ENCODE data around the gene GYPE.
"Not testable (repeated sequence)": the region's sequence is repeated elsewhere in the genome, so short reads cannot be mapped to it uniquely, and the experiment has no call there.

The GYPE gene

DNA sequence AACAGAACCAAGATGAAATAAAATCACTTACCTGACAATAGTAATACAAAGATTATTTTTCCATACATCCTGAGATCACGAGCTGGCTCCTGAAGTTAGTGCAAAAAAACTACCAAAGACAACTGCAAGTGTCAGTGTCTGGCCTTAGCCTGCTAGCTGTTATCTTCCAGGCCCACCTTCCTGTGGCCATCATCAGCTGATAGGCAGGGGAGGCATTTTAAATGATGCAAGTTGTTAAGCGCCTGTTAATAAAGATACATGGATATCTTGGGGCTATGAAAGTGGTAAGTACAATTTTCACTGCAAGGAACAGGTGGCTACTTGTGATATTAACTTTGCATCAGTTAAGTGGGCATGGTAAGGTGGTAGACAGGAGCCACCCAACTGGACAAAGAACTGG, at the start of gene GYPE:
Gene GYPE, minus strand, starts transcription at position 120 of the 400 bp plus-strand sequence. Its CDS starts 52 bp downstream, at position 68.
- not testable (repeated sequence) for DNase-seq (ENCODE audit: low spot score)

DNA sequence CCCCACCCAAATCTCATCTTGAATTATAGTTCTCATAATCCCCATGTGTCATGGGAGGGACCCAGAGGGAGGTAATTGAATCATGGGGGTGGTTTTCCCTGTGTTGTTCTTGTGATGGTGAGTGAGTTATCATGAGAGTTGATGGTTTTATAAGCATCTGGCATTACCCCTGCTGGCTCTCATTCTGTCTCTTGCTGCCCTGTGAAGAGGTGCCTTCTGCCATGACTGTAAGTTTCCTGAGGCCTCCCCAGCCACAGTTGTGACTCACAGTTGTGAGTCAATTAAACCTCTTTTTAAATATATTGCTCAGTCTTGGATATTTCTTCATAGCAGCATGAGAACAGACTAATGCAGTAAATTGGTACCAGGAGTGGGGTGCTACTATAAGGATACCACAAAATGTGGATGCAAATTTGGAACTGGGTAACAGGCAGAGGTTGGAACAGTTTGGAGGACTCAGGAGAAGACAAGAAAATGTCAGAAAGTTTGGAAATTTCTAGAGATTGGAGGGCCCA, 46.2 kb upstream of the GYPE start:
- not testable (repeated sequence) for DNase-seq (ENCODE audit: low spot score)

DNA sequence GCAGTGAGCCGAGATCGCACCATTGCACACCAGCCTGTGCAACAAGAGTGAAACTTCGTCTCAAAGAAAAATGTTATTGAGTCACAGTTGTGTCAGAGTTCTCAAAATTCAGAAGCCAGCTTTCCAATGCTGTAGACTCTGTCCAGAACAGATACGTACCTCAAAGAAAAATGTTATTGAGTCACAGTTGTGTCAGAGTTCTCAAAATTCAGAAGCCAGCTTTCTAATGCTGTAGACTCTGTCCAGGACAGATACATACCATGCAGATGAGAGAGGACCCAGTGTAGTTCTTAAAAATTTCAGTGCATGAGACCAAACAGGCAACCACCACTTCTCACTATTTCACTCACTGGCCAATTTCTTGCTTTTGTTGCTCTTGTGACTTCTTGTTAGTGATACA, 45.6 kb upstream of the GYPE start:
- DNase-seq (ENCODE audit: low spot score): not testable (repeated sequence)

DNA sequence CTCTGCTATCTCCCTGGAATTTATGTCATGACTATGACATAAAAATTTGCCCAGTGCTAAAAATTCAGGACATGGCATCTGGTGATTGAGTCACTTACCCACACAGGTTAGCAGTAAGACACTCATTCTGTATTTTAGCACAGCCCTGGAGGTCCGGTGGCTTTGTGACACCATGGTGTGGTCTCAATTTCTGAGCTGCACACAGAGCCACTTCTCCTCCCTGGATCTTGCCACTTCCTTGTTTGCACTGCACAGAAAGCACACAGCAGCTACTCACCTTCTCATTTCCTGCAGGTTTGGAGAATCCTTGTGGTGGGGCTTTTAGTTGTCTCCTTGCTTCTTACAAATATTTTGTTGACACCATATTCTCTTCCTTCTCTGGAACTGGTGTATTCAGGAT, 44.8 kb upstream of the GYPE start:
- DNase-seq (ENCODE audit: low spot score): not testable (repeated sequence)

DNA sequence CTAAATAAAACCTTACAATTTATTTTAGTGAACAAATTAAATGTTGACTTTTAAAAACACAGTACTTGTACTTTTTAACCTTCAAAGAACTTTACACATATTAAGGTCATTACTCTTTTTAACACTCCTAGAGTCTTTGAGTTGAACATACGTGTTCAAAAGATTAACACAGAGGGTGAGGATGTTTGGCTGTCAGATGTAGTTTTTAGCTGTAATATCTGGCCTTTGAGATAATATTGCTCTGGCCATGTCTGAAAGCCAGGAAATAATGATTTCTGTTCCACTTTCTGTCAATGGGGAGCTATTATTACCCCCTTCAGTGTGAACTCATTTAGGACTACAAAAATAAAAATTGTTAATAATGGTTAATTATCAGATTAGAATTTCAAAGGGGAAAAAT, 42.1 kb upstream of the GYPE start:
- DNase-seq (ENCODE audit: low spot score): not testable (repeated sequence)

DNA sequence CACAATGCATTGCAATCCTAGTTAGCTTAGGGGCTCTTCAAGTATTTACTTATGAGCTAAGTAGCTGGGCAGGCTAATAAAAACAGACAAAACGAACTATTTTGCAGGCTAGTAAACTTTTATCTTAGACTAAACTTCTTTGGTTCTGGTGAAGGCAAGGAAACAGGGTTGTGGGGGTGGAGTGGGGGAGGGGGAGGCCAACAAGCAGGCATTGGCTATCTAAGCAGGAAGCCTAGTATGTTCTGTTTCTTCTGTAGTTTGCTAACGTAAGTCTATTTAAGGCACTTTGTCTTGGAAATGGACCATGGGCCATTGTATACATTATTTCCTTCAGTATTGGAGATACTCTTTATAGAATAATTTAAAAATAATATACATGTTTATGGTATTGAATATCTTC, 35.3 kb upstream of the GYPE start:
- not testable (repeated sequence) for DNase-seq (ENCODE audit: low spot score)

DNA sequence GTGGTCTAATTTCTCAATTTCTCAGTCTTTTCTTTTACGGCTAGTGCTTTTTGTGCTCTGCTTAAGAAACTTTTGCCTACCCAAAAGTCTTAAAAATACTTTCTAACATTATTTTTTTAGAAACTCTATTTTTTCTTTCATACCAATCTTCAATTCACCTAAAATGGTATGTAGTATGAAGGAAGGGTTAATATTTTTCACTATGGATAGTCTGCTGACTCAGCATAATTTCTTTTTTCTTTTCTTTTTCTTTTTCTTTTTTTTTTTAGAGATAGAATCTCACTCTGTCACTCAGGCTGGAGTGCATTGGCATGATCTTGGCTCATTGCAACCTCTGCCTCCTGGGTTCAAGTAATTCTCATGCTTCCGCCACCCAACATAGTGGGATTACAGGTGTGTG, 34.2 kb upstream of the GYPE start:
- DNase-seq (ENCODE audit: low spot score): no peak

DNA sequence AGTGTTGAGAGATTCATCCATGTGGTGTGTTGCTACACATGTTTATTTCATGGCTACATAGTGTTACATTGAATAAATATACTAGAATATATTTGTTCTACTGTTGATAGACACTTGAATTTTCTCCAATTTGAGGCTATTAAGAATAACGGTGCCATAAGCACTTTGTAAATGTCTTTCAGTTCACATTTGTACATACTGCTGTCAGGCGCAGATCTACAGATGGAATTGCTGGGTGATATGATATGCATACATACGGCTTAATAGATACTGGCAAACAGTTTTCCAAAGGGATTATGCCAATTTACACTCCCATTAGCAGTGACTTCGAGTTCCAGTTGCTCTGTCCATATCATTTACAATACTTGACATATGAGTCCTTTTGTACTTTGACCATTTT, 33.5 kb upstream of the GYPE start:
- not testable (repeated sequence) for DNase-seq (ENCODE audit: low spot score)

DNA sequence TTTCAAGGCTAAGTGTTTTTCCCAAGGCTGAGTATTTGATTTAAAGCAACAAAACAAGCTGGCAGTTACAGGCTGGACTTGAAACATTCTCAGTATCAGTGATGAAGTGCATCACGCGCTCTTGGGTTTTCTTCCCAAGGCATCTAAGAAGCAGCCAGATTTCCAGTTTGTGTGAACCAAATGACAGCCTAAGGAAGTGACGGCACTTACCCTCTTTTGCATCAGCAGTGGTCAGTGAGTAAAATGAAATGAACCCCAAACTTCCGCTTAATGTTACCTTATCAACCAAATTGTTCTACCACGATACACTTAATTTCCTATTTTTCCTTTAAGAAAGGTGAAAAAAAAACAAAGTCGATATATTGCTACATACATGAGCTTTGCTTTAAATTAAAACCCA, 15.8 kb upstream of the GYPE start:
- DNase-seq (ENCODE audit: low spot score): no peak

DNA sequence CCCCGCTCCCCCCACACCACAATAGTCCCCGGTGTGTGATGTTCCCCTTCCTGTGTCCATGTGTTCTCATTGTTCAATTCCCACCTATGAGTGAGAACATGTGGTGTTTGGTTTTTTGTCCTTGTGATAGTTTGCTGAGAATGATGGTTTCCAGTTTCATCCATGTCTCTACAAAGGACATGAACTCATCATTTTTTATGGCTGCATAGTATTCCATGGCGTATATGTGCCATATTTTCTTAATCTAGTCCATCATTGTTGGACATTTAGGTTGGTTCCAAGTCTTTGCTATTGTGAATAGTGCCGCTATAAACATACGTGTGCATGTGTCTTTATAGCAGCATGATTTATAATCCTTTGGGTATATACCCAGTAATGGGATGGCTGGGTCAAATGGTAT, 11.1 kb upstream of the GYPE start:
- not testable (repeated sequence) for DNase-seq (ENCODE audit: low spot score)

DNA sequence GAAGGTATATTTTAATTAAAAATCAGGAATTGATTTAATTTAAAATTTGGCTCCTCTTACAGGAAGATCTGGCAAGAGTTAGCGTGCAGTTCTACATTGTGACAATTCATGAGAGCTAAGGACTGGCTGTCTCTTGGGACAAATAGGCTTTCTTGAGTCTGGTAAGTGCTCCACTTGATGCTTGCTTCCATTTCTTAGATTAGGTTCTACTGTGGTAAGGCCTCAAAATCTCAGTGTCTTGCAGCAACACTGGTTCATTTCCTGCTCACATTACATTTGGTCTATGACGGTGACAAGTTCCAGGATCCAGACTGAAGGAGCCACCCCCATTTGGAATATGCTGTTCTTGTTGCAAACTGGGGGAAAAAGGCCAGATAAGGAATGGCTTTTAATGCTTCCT, 7.1 kb upstream of the GYPE start:
- not testable (repeated sequence) for DNase-seq (ENCODE audit: low spot score)

DNA sequence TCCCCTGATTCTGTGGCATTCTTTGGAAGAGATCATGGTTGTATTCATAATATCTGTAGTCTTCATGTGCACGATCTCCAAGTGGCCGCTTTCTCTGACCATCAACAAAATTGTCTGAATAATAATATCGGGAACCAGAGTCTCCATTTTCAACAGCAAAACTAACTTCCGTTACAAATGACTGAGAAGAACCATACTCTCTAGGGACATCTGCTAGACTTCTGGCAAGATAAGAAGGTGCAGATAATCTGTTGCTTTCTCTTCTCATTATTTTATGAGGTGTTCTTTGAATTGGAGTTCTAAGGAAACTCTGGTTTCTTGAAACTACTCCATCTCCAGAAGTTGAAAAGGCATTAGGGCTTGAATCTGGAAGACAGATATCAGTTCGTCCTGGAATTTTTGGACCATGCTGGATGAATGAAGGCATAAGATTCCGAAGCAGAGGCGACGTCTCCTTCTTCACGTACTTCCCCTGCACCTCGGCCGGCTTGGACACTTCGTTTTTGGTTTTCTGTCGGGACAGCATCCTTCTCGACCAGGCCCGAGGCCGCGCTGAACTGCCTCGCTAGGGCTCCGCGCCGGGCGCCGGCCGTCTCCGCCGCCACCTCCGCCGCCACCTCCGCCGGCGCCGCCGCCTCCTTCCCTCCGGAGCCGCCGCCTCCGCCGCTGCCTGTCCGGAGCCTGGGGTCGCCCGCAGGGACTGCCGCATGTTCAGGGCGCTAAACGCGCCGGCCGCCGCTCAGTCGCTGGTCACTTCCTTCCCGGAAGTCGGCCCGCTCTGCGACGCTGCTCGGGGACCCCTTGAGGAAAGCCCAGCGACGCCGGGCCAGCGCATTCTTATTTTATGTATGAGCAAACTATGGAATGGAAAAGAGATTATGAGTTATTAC, 6.4 kb upstream of the GYPE start:
- not testable (repeated sequence) for DNase-seq (ENCODE audit: low spot score)

DNA sequence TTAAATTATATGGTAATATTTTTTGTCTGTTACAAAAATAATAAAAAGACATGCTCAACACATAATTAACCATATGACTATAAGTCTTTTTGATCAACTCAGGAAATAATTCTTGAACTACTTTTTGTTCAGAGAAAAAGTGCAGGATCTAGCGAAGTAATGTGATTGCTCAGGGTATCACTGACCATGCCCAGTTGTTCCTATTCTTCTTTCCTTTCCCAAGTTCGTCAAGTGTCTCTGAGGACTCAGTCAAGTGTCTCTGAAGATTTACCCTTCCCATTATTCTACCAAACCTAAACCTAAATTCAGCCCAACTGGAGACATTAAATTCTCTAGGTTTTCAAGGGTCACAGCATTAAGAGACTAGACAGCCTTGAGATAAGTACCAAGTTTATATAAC, 5.5 kb upstream of the GYPE start:
- DNase-seq (ENCODE audit: low spot score): not testable (repeated sequence)

DNA sequence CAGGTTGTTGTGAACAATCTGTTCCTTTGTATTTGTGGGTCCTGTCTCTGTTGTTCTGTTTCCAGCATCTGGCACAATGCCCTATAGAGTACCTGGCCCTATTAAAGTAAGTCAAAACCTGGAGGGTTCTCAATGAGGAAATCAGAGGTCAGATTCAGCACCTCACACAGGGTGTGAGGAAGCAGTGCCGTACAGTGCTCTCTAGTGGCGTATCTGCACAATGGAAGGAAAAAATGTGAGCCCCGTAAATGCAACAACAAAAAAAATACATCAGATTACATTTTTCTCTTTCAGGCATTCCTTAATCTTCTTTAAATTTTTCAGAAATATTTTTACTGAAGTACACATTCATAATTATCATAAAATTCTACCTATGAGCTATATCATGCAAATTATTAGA, 2.5 kb upstream of the GYPE start:
- DNase-seq (ENCODE audit: low spot score): not testable (repeated sequence)

DNA sequence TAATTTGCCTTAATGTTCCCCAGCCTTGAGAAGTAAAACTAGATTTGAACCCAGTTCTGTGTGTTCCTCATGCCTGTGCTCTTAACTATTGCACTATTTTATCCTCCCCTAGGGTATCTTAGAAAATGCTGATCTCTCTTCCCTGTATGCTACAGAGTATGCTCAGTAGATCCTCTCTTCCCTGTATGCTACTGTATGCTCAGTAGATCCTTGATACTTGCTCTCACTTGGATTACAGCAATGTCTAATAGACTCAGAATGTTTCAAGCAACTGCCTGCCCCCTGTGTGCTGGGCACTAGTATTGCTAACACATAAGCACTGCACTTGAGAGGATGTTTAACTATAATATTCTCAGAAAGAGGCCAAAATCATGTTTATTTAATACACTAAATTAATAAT, 928 bp downstream of the GYPE start:
- DNase-seq (ENCODE audit: low spot score): not testable (repeated sequence)

DNA sequence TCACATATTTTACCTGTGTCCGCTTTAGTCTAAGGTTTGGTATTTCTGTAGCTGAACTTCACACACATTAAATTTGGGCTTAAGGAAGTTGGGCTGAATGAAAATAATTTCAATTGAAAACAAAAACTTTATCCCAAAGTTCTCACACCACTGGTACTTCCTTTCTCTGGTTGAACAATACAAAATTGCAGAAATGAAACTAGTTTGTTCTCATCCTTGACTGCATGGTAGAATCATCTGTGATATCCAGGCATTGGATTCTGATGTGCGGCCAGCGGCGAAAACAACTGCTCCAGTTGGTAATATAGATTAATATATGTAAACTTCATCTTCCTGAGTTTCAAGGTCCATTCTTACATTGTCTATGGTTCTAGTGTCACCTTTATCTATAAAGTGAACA, 15.0 kb downstream of the GYPE start:
- not testable (repeated sequence) for DNase-seq (ENCODE audit: low spot score)

DNA sequence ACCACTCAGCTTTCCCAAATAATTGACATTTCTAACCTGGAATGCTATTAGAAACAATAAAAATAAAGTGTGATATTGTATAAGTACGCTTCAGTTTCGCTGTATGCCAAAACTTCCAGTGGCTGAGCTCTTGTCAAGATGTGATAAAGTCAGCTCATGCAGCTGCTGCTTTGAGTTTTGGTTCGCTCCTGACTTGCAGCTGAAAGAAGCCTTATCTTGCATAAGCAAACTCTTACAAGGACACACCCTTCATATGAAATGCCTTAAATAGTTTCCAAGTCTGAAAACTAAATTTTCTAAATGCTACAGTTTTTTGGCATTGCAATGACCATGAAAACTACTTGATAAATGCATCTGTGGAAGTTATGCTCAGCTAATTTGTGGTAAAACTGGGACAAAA, 17.2 kb downstream of the GYPE start:
- not testable (repeated sequence) for DNase-seq (ENCODE audit: low spot score)

DNA sequence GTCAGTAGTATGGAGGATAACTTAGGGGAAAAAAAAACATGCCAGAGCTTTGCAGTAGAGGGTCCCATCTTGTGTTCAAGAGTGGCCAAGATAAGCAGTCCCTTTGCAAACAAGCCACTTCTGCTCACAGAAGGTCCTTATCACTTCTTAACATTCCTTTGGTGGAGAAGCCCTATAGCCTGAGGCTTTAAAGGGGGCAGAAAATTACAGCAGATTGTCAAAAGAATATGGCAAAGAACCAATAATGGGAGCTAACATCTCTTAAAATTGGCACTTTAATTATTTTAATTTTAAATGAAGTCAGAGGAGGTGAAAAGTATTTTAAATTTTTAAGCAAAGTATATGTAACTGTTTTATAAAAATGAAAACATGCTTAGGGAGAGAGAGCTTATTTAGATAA, 20.4 kb downstream of the GYPE start:
- DNase-seq (ENCODE audit: low spot score): not testable (repeated sequence)

DNA sequence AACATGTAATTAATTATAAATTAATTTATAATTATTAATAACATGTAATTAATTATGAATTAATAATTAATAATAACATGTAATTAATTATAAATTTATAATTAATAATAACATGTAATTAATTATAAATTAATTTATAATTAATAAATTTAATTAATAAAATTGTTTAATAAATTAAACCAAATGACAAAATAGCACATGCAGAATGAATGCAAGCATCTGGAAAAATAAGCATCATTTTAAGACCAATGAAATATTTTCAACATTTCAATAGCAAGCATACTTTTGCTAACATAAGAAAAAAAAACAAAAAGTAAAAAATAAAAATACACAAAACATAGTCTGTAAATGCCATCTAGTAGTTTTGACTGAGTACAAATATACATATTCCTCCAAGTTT, 21.8 kb downstream of the GYPE start:
- no peak for DNase-seq (ENCODE audit: low spot score)

DNA sequence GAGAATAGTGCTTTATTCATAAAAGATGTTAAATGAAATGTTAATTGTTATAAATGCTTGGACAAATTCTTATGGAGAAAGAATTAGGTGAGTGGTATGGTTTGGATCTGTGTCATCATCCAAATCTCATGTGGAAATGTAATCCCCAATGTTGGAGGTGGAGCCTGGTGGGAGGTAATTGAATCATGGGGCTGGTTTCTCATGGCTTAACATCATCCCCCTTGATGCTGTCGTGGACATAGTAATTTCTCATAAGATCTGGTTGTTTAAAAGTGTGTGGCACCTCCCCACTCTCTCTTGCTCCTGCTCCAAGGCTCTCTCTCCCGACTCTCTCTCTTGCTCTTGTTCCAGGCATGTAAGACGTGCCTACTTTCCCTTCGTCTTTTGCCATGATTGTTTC, 22.5 kb downstream of the GYPE start:
- no peak for DNase-seq (ENCODE audit: low spot score)

DNA sequence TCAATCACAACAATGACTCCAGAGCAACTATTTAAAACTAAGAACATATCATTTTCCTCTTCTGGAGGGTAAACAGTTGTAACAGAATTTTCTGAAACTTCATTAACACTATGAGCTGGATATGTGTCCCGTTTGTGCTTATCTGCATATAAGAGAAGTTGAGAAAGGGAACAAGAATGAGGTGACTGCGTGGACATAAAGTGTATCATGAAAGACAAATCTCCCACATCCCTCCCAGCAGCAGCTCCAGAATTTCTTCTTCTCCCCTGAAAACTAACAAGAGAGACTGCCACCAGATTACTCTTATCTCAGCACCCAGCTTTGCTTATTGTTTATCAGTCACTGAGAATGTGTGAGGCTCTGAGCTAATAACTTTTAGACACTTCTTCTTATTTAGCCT, 25.8 kb downstream of the GYPE start:
- not testable (repeated sequence) for DNase-seq (ENCODE audit: low spot score)

DNA sequence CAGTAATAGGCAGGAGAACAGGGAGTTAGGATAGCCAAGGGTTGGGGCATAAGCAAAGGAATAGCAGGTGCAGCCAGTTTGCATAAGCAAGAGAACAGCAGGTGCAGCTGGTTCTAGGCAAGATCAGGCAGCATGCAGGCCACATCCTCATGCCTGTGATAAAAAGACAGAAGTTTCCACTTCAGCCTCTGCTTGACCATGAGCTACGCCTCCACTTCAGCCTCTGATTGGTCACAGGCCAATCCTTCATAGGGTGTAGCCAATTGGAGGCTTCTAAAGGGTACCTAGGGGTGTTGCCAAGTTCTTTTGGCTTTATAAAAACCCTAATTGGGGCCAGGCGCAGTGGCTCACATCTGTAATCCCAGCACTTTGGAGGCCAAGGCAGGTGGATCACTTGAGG, 30.0 kb downstream of the GYPE start:
- not testable (repeated sequence) for DNase-seq (ENCODE audit: low spot score)

DNA sequence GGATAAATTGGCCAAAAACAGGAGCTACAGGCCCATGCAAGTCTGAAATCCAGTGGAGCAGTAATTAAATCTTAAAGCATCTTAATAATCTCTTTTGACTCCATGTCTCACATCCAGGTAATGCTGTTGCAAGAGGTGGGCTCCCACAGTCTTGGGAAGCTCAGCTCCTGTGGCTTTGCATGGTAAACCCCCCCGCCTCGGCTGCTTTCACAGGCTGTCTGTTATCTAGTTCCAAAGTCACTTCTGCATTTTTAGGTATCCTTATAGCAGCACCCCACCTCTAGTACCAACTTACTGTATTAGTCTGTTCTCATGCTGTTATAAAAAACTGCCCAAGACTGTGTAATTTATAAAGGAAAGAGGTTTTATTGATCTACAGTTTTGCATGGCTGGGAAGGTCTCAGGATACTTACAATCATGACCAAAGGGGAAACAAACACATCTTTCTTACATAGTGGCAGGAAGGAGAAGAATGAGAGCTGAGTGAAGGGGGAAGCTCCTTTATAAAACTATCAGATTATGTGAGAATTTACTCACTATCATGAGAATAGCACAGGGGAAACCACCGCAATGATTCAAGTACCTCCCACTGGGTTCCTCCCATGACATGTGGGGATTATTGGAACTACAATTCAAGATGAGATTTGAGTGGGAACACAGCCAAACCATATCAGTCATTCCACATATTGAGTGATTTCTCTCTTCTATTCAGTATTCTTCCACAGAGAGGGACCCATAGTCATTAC, 34.7 kb downstream of the GYPE start:
- not testable (repeated sequence) for DNase-seq (ENCODE audit: low spot score)
